ENCODE data around the gene ZNF398. TPM values are rescaled to one million over a fixed set of nuclear protein-coding genes. Genes with fewer than 3 reads are reported as not detected.
A peak's percentile ranks its signal among the peaks of the same experiment; 100 is the strongest.

Gene ZNF398
- total and polyA plus RNA-seq, 2 of the 13 experiments (the other 11 are each of a cell fraction or from before 2014, with no cell fraction given): 3.0 to 8.9 TPM

GRCh38 chr7:149226840-149227494, 79.7 kb downstream of the ZNF398 start (continued):
- no peak for TF ChIP-seq IRF1 (CRISPR knock-in tag; IDR thresholded peaks at IDR 0.05; ENCODE audit: low read depth)
- TF ChIP-seq KDM6A (CRISPR knock-in tag; IDR thresholded peaks at IDR 0.05; ENCODE audit: low read depth): no peak
- TF ChIP-seq, protein P1, sequence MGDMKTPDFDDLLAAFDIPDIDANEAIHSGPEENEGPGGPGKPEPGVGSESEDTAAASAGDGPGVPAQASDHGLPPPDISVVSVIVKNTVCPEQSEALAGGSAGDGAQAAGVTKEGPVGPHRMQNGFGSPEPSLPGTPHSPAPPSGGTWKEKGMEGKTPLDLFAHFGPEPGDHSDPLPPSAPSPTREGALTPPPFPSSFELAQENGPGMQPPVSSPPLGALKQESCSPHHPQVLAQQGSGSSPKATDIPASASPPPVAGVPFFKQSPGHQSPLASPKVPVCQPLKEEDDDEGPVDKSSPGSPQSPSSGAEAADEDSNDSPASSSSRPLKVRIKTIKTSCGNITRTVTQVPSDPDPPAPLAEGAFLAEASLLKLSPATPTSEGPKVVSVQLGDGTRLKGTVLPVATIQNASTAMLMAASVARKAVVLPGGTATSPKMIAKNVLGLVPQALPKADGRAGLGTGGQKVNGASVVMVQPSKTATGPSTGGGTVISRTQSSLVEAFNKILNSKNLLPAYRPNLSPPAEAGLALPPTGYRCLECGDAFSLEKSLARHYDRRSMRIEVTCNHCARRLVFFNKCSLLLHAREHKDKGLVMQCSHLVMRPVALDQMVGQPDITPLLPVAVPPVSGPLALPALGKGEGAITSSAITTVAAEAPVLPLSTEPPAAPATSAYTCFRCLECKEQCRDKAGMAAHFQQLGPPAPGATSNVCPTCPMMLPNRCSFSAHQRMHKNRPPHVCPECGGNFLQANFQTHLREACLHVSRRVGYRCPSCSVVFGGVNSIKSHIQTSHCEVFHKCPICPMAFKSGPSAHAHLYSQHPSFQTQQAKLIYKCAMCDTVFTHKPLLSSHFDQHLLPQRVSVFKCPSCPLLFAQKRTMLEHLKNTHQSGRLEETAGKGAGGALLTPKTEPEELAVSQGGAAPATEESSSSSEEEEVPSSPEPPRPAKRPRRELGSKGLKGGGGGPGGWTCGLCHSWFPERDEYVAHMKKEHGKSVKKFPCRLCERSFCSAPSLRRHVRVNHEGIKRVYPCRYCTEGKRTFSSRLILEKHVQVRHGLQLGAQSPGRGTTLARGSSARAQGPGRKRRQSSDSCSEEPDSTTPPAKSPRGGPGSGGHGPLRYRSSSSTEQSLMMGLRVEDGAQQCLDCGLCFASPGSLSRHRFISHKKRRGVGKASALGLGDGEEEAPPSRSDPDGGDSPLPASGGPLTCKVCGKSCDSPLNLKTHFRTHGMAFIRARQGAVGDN (CRISPR knock-in tag; IDR thresholded peaks at IDR 0.05): no peak
- no peak for TF ChIP-seq AGO2 (optimal IDR thresholded peaks at IDR 0.05; ENCODE audit: low read depth, low read length)
- TF ChIP-seq CEBPG (CRISPR knock-in tag; IDR thresholded peaks at IDR 0.05): peak; percentile 75
- no peak for TF ChIP-seq NFE2 (CRISPR knock-in tag; IDR thresholded peaks at IDR 0.05)
- TF ChIP-seq BCLAF1 (IDR thresholded peaks at IDR 0.05): no peak
- no peak for TF ChIP-seq ZNF740 (CRISPR knock-in tag; IDR thresholded peaks at IDR 0.05)
- TF ChIP-seq, protein P2, sequence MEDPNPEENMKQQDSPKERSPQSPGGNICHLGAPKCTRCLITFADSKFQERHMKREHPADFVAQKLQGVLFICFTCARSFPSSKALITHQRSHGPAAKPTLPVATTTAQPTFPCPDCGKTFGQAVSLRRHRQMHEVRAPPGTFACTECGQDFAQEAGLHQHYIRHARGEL (CRISPR knock-in tag; IDR thresholded peaks at IDR 0.05): no peak
- TF ChIP-seq, protein P3, sequence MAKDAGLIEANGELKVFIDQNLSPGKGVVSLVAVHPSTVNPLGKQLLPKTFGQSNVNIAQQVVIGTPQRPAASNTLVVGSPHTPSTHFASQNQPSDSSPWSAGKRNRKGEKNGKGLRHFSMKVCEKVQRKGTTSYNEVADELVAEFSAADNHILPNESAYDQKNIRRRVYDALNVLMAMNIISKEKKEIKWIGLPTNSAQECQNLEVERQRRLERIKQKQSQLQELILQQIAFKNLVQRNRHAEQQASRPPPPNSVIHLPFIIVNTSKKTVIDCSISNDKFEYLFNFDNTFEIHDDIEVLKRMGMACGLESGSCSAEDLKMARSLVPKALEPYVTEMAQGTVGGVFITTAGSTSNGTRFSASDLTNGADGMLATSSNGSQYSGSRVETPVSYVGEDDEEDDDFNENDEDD (CRISPR knock-in tag; IDR thresholded peaks at IDR 0.05; ENCODE audit: borderline replicate concordance): no peak
- TF ChIP-seq MLX (CRISPR knock-in tag; IDR thresholded peaks at IDR 0.05): no peak
- TF ChIP-seq ZNF7 (CRISPR knock-in tag; IDR thresholded peaks at IDR 0.05): no peak
- no peak for TF ChIP-seq TEAD2 (CRISPR knock-in tag; IDR thresholded peaks at IDR 0.05)
- TF ChIP-seq ZNF3 (CRISPR knock-in tag; IDR thresholded peaks at IDR 0.05): no peak
- TF ChIP-seq ZNF329 (CRISPR knock-in tag; IDR thresholded peaks at IDR 0.05; ENCODE audit: low read depth): no peak
- TF ChIP-seq KMT2A (CRISPR knock-in tag; IDR thresholded peaks at IDR 0.05): no peak
- TF ChIP-seq KLF16 (CRISPR knock-in tag; IDR thresholded peaks at IDR 0.05): no peak
- no peak for TF ChIP-seq ZNF670 (CRISPR knock-in tag; IDR thresholded peaks at IDR 0.05; ENCODE audit: borderline replicate concordance)
- TF ChIP-seq NR2C2 (CRISPR knock-in tag; IDR thresholded peaks at IDR 0.05; ENCODE audit: borderline replicate concordance): peak; percentile 74
- TF ChIP-seq NR2F1 (CRISPR knock-in tag; IDR thresholded peaks at IDR 0.05): peak; percentile 21 to 34; a peak in 1 of 4 replicates
